ENCODE measurements around the gene AK2.

DNA sequence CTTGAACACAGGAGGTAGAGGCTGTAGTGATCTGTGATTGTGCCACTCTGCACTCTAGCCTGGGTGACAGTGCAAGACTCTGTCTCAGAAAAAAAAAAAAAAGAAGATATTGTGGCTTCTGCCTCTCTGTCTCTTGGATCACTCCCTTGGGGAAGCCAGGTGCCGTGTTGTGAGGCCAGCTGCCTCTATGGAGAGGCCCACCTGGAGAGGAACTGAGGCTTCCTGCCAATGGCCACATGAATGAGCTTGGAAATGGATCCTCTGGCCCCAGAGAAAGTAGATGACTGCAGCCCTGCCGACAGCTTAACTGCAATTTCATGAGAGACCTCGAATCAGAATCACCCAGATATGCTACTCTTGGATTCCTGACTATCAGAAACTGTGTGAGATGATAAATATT lies 19.7 kb upstream of the AK2 start:
- TF ChIP-seq, protein P1, sequence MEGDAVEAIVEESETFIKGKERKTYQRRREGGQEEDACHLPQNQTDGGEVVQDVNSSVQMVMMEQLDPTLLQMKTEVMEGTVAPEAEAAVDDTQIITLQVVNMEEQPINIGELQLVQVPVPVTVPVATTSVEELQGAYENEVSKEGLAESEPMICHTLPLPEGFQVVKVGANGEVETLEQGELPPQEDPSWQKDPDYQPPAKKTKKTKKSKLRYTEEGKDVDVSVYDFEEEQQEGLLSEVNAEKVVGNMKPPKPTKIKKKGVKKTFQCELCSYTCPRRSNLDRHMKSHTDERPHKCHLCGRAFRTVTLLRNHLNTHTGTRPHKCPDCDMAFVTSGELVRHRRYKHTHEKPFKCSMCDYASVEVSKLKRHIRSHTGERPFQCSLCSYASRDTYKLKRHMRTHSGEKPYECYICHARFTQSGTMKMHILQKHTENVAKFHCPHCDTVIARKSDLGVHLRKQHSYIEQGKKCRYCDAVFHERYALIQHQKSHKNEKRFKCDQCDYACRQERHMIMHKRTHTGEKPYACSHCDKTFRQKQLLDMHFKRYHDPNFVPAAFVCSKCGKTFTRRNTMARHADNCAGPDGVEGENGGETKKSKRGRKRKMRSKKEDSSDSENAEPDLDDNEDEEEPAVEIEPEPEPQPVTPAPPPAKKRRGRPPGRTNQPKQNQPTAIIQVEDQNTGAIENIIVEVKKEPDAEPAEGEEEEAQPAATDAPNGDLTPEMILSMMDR (IDR thresholded peaks at IDR 0.05), result no peak
- no peak for TF ChIP-seq POLR2A (IDR thresholded peaks at IDR 0.05)
